K562 (cell line): ENCODE data around the gene KDM5A.

ENCODE experiments used
- BACH1 ChIP-seq: fragments of 200-800 bp; sonication (Bioruptor generic); IDR thresholded peaks from 2 replicates; pipeline ENCODE4 v1.6.1; 2016; ENCODE audit warnings: missing genetic modification characterization, missing compliant biosample characterization
- CTCF ChIP-seq, 3 experiments: IDR thresholded peaks in 2 of 3; conservative IDR thresholded peaks in 1 of 3; 2 replicates each; pipeline ENCODE4 v1.5.1; 2011 to 2012; ENCODE audit warnings: low read length in 3 of 3, mild to moderate bottlenecking in 3 of 3, control low read depth in 2 of 3, improper control_type of control experiment in 1 of 3, inconsistent platforms in 1 of 3, low read depth in 1 of 3, mixed read lengths in 1 of 3, moderate library complexity in 1 of 3; ENCODE audit not compliant: insufficient read depth in 2 of 3
- EP300 ChIP-seq: IDR thresholded peaks from 2 replicates; pipeline ENCODE4 v1.6.1; 2012; ENCODE audit warnings: low read length, improper control_type of control experiment
- ZNF184 ChIP-seq: sonication (generic); formaldehyde crosslinking; IDR thresholded peaks from 2 replicates; pipeline ENCODE4 v1.5.0; 2020; ENCODE audit warnings: missing genetic modification reagents
- ZNF253 ChIP-seq: fragments of 250-450 bp; sonication (Bioruptor Pico); conservative IDR thresholded peaks from 2 replicates; pipeline ENCODE4 v1.6.1; 2021; ENCODE audit warnings: mild to moderate bottlenecking

- TF ChIP-seq ZNF184 (CRISPR knock-in tag) = no peak
- TF ChIP-seq EP300 = no peak
- no peak for TF ChIP-seq ZNF253 (CRISPR knock-in tag)
- TF ChIP-seq CTCF (IDR thresholded peaks at IDR 0.05 in 2 of 3, conservative IDR thresholded peaks at IDR 0.05 in 1 of 3; ENCODE audit: insufficient read depth in 2 of 3, low read depth in 1 of 3, low read length in 3 of 3) = no peak
- no peak for TF ChIP-seq BACH1 (tag)
Measured at GRCh38 chr12:236445-236844, 152.7 kb downstream of the KDM5A start.
